Stimulated activated naive CD8-positive, alpha-beta T cell treated with anti-CD3 and anti-CD28 coated beads, Interleukin-15, Interleukin-2, amounts not matched to agents 100 ng/mL and 50 ng/mL, for 24 hours (primary cell): ENCODE data around the gene SMPD3.

ENCODE experiments used
- H3K27ac Mint-ChIP-seq: one replicate; pipeline ENCODE4 v1.8.0; 2021; ENCODE audit warnings: mild to moderate bottlenecking, mixed read lengths
- H3K27me3 Mint-ChIP-seq: one replicate; pipeline ENCODE4 v1.8.0; 2021; ENCODE audit warnings: mixed read lengths
- H3K36me3 Mint-ChIP-seq: one replicate; pipeline ENCODE4 v1.8.0; 2021; ENCODE audit warnings: low read depth, mixed read lengths
- H3K4me1 Mint-ChIP-seq: one replicate; pipeline ENCODE4 v1.8.0; 2021; ENCODE audit warnings: low read depth, mixed read lengths
- H3K4me3 Mint-ChIP-seq: one replicate; pipeline ENCODE4 v1.8.0; 2021; ENCODE audit warnings: mild to moderate bottlenecking, mixed read lengths
- H3K9me3 Mint-ChIP-seq: one replicate; pipeline ENCODE4 v1.8.0; 2021; ENCODE audit warnings: mixed read lengths

Gene SMPD3

GRCh38 chr16:68349838-68350410, 98.4 kb downstream of the SMPD3 start:
- no peak overlapping the region for H3K4me3 Mint-ChIP-seq
- peaks cover 83% of the 10 kb centered on the region for H3K36me3 Mint-ChIP-seq
- H3K9me3 Mint-ChIP-seq = no peaks in the 10 kb centered on the region
- H3K4me1 Mint-ChIP-seq = peaks cover 11% of the 10 kb centered on the region
- no peaks in the 10 kb centered on the region for H3K27me3 Mint-ChIP-seq
- H3K27ac Mint-ChIP-seq = no peak overlapping the region

- Mint-ChIP-seq H3K27ac (no peak overlapping the region), H3K9me3 (no peaks in the 10 kb centered on the region), H3K36me3 (peaks cover 77% of the 10 kb centered on the region), H3K27me3 (no peaks in the 10 kb centered on the region), H3K4me1 (peaks cover 13% of the 10 kb centered on the region), H3K4me3 (no peak overlapping the region)
These were observed 99.5 kb downstream of the SMPD3 start for GRCh38 chr16:68348639-68349445.

DNA sequence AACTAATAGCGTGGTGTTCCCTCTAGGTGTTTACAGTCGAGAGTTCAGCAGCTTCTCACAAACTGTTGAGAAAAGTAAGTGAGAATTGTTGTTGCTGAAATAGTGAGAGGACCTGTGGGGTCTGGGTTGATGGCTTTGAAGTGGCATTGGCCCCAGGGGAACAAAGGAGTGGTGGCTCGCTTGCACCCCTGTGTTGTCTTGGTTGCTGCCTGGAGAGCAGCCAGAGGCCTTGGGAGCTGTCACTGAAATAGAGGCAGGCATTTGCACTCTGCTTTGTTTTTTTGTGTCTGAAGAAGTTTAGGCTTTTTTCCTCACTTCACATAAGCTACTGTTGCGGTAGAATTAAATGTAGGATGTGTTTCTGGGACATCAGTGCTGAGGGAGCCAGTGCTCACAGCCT, 100.7 kb downstream of the SMPD3 start:
- Mint-ChIP-seq H3K27ac (no peak overlapping the region), H3K9me3 (no peaks in the 10 kb centered on the region), H3K27me3 (no peaks in the 10 kb centered on the region), H3K4me3 (no peak overlapping the region), H3K4me1 (peaks cover 13% of the 10 kb centered on the region), H3K36me3 (peaks cover 72% of the 10 kb centered on the region)

- Mint-ChIP-seq H3K27me3 (no peaks in the 10 kb centered on the region), H3K4me1 (peaks cover 13% of the 10 kb centered on the region), H3K4me3 (no peak overlapping the region), H3K36me3 (peaks cover 73% of the 10 kb centered on the region), H3K9me3 (no peaks in the 10 kb centered on the region), H3K27ac (no peak overlapping the region)
These were observed 101.3 kb downstream of the SMPD3 start for GRCh38 chr16:68346892-68347480.

- no peak overlapping the region for H3K27ac Mint-ChIP-seq
- H3K4me3 Mint-ChIP-seq = no peak overlapping the region
- no peaks in the 10 kb centered on the region for H3K9me3 Mint-ChIP-seq
- H3K36me3 Mint-ChIP-seq = peaks cover 72% of the 10 kb centered on the region
- H3K4me1 Mint-ChIP-seq = peaks cover 13% of the 10 kb centered on the region
- H3K27me3 Mint-ChIP-seq = no peaks in the 10 kb centered on the region
These were observed 102.2 kb downstream of the SMPD3 start for GRCh38 chr16:68345958-68346635.

DNA sequence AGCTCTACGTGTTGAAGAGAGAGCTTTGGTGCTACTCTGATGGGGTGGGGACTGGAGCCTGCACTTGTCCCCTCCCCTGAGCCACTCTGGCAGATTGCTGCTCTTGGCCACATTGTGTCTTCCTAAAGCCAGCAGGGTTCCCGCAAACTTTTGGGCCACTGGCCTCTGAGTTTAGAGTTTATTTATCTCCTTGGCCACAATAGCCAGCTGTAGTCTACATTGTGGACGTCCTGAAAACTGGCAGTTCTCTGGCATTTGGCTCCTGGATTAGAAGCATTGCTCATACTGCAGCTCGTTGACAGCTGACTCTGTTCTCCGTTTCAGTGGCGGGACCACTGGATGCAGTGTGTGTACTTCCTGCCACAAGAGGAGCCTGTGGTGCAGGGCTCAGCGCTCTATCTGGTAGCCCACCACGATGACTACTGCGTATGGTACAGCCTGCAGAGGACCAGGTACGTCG, 102.9 kb downstream of the SMPD3 start:
- Mint-ChIP-seq H3K9me3 (no peaks in the 10 kb centered on the region), H3K36me3 (peaks cover 74% of the 10 kb centered on the region), H3K4me3 (no peak overlapping the region), H3K4me1 (peaks cover 13% of the 10 kb centered on the region), H3K27me3 (no peaks in the 10 kb centered on the region), H3K27ac (no peak overlapping the region)

DNA sequence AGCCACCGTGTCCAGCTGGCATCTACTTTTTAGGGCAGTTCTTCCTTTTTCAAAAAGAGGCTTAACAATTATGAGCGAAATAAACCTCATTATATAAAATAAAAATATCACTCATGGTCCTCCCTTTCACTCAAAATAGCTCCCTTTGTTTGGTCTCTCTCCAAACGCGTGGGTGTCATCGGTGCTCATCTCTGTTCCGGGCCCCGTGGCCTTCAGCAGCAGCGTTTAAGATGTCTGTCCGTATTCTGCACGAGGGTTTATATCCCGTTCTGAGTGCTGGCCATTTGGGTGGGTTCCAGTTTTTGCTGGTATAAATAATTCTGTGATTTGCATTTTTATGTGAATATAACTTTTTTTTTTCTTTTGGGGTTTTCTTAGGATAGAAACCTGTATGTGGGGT, 104.1 kb downstream of the SMPD3 start:
- peaks cover 13% of the 10 kb centered on the region for H3K4me1 Mint-ChIP-seq
- no peaks in the 10 kb centered on the region for H3K27me3 Mint-ChIP-seq
- no peaks in the 10 kb centered on the region for H3K9me3 Mint-ChIP-seq
- no peak overlapping the region for H3K27ac Mint-ChIP-seq
- peaks cover 76% of the 10 kb centered on the region for H3K36me3 Mint-ChIP-seq
- H3K4me3 Mint-ChIP-seq = no peak overlapping the region

DNA sequence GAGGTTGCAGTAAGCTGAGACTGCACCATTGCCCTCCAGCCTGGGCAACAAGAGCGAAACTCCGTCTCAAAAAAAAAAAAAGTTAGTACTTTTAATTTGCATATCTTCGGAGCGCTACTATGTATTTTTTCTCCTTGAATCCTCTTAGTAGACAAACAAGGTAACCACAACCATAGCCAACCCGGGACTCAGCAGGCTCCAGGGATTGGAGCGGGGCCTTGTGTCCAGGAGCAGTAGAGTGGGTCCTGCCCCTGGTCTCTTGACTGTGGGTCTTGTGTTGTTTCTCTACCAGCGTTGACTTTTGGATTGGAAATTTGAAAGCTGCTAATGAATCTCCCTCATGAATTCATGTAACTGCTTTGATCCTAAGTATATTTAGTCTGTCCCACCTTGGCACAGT, 105.2 kb downstream of the SMPD3 start:
- peaks cover 73% of the 10 kb centered on the region for H3K36me3 Mint-ChIP-seq
- peaks cover 13% of the 10 kb centered on the region for H3K4me1 Mint-ChIP-seq
- no peak overlapping the region for H3K4me3 Mint-ChIP-seq
- H3K27me3 Mint-ChIP-seq = no peaks in the 10 kb centered on the region
- no peaks in the 10 kb centered on the region for H3K9me3 Mint-ChIP-seq
- no peak overlapping the region for H3K27ac Mint-ChIP-seq

DNA sequence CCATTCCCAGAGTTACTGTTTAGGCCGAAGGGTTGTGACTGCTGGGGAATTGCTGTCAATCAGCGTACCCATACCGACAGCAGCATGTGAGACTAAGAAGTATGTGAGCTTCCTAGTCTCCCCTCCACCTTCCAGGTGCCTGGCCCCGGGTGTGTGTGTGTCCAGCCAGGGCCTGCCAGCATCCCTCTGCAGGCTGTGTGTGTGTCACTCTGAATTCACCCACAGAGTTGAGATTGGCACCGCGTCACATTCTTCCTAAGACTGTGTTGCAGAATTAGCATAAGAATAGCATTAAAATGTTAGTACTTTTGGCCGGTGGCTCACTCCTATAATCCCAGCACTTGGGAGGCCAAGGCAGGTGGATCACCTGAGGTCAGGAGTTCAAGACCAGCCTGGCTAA, 105.7 kb downstream of the SMPD3 start:
- no peak overlapping the region for H3K4me3 Mint-ChIP-seq
- H3K27me3 Mint-ChIP-seq = no peaks in the 10 kb centered on the region
- H3K27ac Mint-ChIP-seq = no peak overlapping the region
- H3K9me3 Mint-ChIP-seq = no peaks in the 10 kb centered on the region
- H3K4me1 Mint-ChIP-seq = peaks cover 13% of the 10 kb centered on the region
- peaks cover 73% of the 10 kb centered on the region for H3K36me3 Mint-ChIP-seq

DNA sequence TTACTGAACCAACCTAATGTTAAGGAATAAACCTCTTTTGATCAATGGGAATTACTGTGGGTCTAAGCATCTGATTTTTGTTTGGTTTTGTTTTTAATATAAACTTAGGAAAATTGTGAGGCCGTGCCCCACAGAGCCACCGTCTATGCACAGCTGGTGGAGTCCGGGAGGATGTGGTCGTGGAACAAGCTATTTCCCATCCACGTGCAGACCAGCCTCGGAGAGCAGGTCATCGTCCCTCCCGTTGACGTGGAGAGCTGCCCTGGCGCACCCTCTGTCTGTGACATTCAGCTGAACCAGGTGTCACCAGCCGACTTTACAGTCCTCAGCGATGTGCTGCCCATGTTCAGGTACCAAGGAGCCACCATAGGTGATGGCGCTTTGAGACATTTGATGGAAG, 109.1 kb downstream of the SMPD3 start:
- no peak overlapping the region for H3K27ac Mint-ChIP-seq
- H3K4me3 Mint-ChIP-seq = no peak overlapping the region
- no peaks in the 10 kb centered on the region for H3K9me3 Mint-ChIP-seq
- no peaks in the 10 kb centered on the region for H3K27me3 Mint-ChIP-seq
- H3K4me1 Mint-ChIP-seq = no peaks in the 10 kb centered on the region
- peaks cover 71% of the 10 kb centered on the region for H3K36me3 Mint-ChIP-seq

- Mint-ChIP-seq H3K27me3 (no peaks in the 10 kb centered on the region), H3K36me3 (peaks cover 72% of the 10 kb centered on the region), H3K9me3 (no peaks in the 10 kb centered on the region), H3K27ac (no peak overlapping the region), H3K4me1 (no peaks in the 10 kb centered on the region), H3K4me3 (no peak overlapping the region)
These were observed 109.8 kb downstream of the SMPD3 start for GRCh38 chr16:68338326-68339119.

DNA sequence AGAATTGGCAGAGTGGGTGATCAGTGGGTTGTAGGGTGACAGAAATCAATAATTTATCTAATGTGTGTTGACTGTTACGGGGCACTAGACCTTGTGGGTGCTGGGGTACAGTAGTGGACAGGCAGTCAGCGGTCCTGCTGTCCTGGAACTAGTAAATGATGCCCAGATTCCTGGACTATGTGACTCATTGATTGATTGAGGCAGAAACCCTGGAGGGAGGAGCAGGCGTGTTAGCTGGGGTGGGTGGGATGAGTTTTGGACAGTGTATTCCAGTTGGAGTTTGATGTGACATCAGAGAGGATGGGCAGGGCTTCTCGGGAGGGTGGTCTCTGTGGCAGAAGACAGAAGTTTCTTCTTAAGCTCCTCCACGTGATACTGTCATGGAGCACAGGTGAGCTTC, 113.1 kb downstream of the SMPD3 start:
- Mint-ChIP-seq H3K4me3 (no peak overlapping the region), H3K36me3 (peaks cover 65% of the 10 kb centered on the region), H3K27ac (no peak overlapping the region), H3K9me3 (no peaks in the 10 kb centered on the region), H3K27me3 (no peaks in the 10 kb centered on the region), H3K4me1 (peaks cover 12% of the 10 kb centered on the region)

GRCh38 chr16:68332411-68333121, 115.7 kb downstream of the SMPD3 start:
- no peak overlapping the region for H3K4me3 Mint-ChIP-seq
- H3K27me3 Mint-ChIP-seq = no peaks in the 10 kb centered on the region
- H3K36me3 Mint-ChIP-seq = peaks cover 58% of the 10 kb centered on the region
- H3K9me3 Mint-ChIP-seq = no peaks in the 10 kb centered on the region
- H3K27ac Mint-ChIP-seq = peak overlapping the region; percentile 59
- H3K4me1 Mint-ChIP-seq = peaks cover 22% of the 10 kb centered on the region

DNA sequence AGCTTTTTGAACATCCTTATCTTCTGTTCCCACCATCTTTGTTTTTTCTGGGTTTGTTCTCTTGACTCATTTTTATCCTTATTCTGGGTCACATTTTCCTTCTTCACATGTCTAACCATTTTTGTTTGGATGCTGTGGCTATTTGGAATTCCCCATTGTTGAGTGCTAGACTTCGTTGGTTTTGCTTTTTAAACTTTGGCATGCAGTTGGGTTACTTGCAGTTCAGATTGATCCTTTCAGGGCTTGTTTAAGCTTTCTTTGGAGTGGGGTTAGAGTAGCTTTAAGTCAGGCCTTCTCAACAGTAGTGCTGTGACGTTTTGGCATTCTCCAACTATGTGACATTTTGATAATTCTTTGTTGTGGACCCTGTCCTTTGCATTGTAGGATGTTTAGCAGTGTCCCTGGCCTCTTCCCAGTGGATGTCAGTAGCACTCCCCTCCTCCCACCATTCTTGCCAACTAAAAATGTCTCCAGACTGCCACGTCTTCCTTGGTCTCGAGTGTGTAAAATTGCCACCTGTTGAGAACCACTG, 116.4 kb downstream of the SMPD3 start:
- H3K27me3 Mint-ChIP-seq = no peaks in the 10 kb centered on the region
- peak overlapping the region; percentile 59 for H3K27ac Mint-ChIP-seq
- no peak overlapping the region for H3K4me3 Mint-ChIP-seq
- peaks cover 26% of the 10 kb centered on the region for H3K4me1 Mint-ChIP-seq
- H3K36me3 Mint-ChIP-seq = peaks cover 57% of the 10 kb centered on the region
- H3K9me3 Mint-ChIP-seq = no peaks in the 10 kb centered on the region
